Liver (tissue), 9 donors: Measurements from ENCODE around the gene FA2H. TPM values are rescaled to one million over a fixed set of nuclear protein-coding genes. Genes with fewer than 3 reads are reported as not detected.

Experiments used
- DNase-seq: peaks from one replicate; pipeline ENCODE4 v3.0.0-alpha.2; 2017; ENCODE audit warnings: low spot score
- H3K27ac ChIP-seq, 2 donors: one replicate each; pipeline ENCODE4 v1.7.0; 2013; ENCODE audit warnings: inconsistent platforms in 2 of 2, low read length in 2 of 2, control low read depth in 1 of 2, low read depth in 1 of 2, mild to moderate bottlenecking in 1 of 2
- H3K27me3 ChIP-seq, 4 donors: one replicate each; pipeline versions ENCODE4 v1.6.1 to v1.7.0; 2013; ENCODE audit warnings: low read length in 3 of 4, inconsistent platforms in 1 of 4, mild to moderate bottlenecking in 1 of 4, moderate library complexity in 1 of 4; ENCODE audit not compliant: control insufficient read depth in 4 of 4, insufficient read depth in 4 of 4
- H3K36me3 ChIP-seq, 4 donors: one replicate each; pipeline versions ENCODE4 v1.6.1 to v1.7.0; 2013; ENCODE audit warnings: low read length in 3 of 4, mild to moderate bottlenecking in 3 of 4, low read depth in 1 of 4, moderate library complexity in 1 of 4; ENCODE audit not compliant: control insufficient read depth in 4 of 4, insufficient read depth in 3 of 4
- H3K4me1 ChIP-seq, 4 donors: one replicate each; pipeline versions ENCODE4 v1.6.1 to v1.7.0; 2013; ENCODE audit warnings: low read length in 3 of 4, mild to moderate bottlenecking in 3 of 4, moderate library complexity in 1 of 4; ENCODE audit not compliant: control insufficient read depth in 4 of 4, insufficient read depth in 4 of 4
- H3K4me3 ChIP-seq, 3 donors: one replicate each; pipeline versions ENCODE4 v1.6.1 to v1.7.0; 2013; ENCODE audit warnings: low read length in 3 of 3, control low read depth in 1 of 3, low read depth in 1 of 3, mild to moderate bottlenecking in 1 of 3
- H3K9ac ChIP-seq, 2 donors: one replicate each; pipeline ENCODE4 v1.7.0; 2013; ENCODE audit warnings: low read length in 2 of 2, mild to moderate bottlenecking in 2 of 2, moderate library complexity in 2 of 2, control low read depth in 1 of 2, low read depth in 1 of 2
- H3K9me3 ChIP-seq, 4 donors: one replicate each; pipeline versions ENCODE4 v1.6.1 to v1.7.0; 2013; ENCODE audit warnings: low read length in 3 of 4; ENCODE audit not compliant: control insufficient read depth in 4 of 4
- EGR1 ChIP-seq, 2 donors: IDR thresholded peaks; 2 replicates each; pipeline ENCODE4 v1.6.1; 2016 to 2018; ENCODE audit warnings: antibody characterized with exemption in 2 of 2, low read depth in 2 of 2
- FOXA1 ChIP-seq: IDR thresholded peaks from 2 replicates; pipeline ENCODE4 v1.6.1; 2016; ENCODE audit warnings: antibody characterized with exemption
- GABPA ChIP-seq, 2 donors: IDR thresholded peaks in 1 of 2; conservative IDR thresholded peaks in 1 of 2; 2 replicates each; pipeline ENCODE4 v1.6.1; 2016; ENCODE audit warnings: antibody characterized with exemption in 2 of 2, mild to moderate bottlenecking in 1 of 2, moderate library complexity in 1 of 2
- HNF4A ChIP-seq, 2 donors: conservative IDR thresholded peaks; 2 replicates each; pipeline ENCODE4 v1.6.1; 2016; ENCODE audit warnings: antibody characterized with exemption in 2 of 2, mild to moderate bottlenecking in 2 of 2
- HNF4G ChIP-seq: IDR thresholded peaks from 2 replicates; pipeline ENCODE4 v1.6.1; 2016; ENCODE audit warnings: antibody characterized with exemption
- JUND ChIP-seq, 2 donors: IDR thresholded peaks; 2 replicates each; pipeline ENCODE4 v1.6.1; 2016; ENCODE audit warnings: antibody characterized with exemption in 2 of 2
- NR2F2 ChIP-seq: IDR thresholded peaks from 2 replicates; pipeline ENCODE4 v1.6.1; 2016; ENCODE audit warnings: antibody characterized with exemption
- RAD21 ChIP-seq, 2 donors: IDR thresholded peaks; 2 replicates each; pipeline ENCODE4 v1.6.1; 2016; ENCODE audit warnings: antibody characterized with exemption in 2 of 2, mild to moderate bottlenecking in 2 of 2
- RXRA ChIP-seq, 2 donors: IDR thresholded peaks; 2 replicates each; pipeline ENCODE4 v1.6.1; 2017 to 2018; ENCODE audit warnings: antibody characterized with exemption in 2 of 2, mild to moderate bottlenecking in 1 of 2
- SP1 ChIP-seq: IDR thresholded peaks from 2 replicates; pipeline ENCODE4 v1.6.1; 2018; ENCODE audit warnings: antibody characterized with exemption, mild to moderate bottlenecking
- TAF1 ChIP-seq: conservative IDR thresholded peaks from 2 replicates; pipeline ENCODE4 v1.6.1; 2016; ENCODE audit warnings: antibody characterized with exemption, mild to moderate bottlenecking
- WGBS: extraction: QIAGEN DNeasy Blood & Tissue Kit; methylation state at CpG from one replicate; pipeline ENCODE4 v1.1.7; 2013; 5-methylcytosine and 5-hydroxymethylcytosine counted together
- polyA plus RNA-seq, 2 donors: library from polyadenylated mRNA; stranded (reverse) in 1 of 2; unstranded in 1 of 2; fragments of 200-250 nt in 1 of 2; fragments of >200 nt in 1 of 2; fragmentation: Nextera tagmentation in 1 of 2; extraction: Ambion mirVana in 1 of 2; gene quantifications; one replicate each; pipeline versions ENCODE4 v1.2.1 to v1.2.3, GENCODE V29; 2013 to 2015
- total RNA-seq, 2 donors: library from RNA; depleted of rRNA; stranded (reverse); fragments of >200 nt; gene quantifications; one replicate each; pipeline ENCODE4 v1.2.3, GENCODE V29; 2014
- TF ChIP-seq, protein P1 (sequence below): IDR thresholded peaks from 2 replicates; pipeline ENCODE4 v1.6.1; 2016; ENCODE audit warnings: antibody characterized with exemption
- TF ChIP-seq, protein P2 (sequence below): IDR thresholded peaks from 2 replicates; pipeline ENCODE4 v1.6.1; 2016; ENCODE audit warnings: antibody characterized with exemption
- TF ChIP-seq, protein P3 (sequence below): IDR thresholded peaks from 2 replicates; pipeline ENCODE4 v1.6.1; 2016; ENCODE audit warnings: antibody characterized with exemption, mild to moderate bottlenecking
- TF ChIP-seq, protein P4 (sequence below): fragments of 150-350 bp; IDR thresholded peaks from 2 replicates; pipeline ENCODE4 v1.5.1; 2017; ENCODE audit warnings: improper control_type of control experiment, low read depth, low read length; ENCODE audit not compliant: missing input control
- donor health status: healthy.
- donor health status: healthy.
- donor health status: healthy.
- donor health status: healthy.
- donor health status: healthy.

The FA2H gene
- total and polyA plus RNA-seq, 4 donors, result 0.02 to 0.17 (median 0.14) TPM; not detected in 1

DNA sequence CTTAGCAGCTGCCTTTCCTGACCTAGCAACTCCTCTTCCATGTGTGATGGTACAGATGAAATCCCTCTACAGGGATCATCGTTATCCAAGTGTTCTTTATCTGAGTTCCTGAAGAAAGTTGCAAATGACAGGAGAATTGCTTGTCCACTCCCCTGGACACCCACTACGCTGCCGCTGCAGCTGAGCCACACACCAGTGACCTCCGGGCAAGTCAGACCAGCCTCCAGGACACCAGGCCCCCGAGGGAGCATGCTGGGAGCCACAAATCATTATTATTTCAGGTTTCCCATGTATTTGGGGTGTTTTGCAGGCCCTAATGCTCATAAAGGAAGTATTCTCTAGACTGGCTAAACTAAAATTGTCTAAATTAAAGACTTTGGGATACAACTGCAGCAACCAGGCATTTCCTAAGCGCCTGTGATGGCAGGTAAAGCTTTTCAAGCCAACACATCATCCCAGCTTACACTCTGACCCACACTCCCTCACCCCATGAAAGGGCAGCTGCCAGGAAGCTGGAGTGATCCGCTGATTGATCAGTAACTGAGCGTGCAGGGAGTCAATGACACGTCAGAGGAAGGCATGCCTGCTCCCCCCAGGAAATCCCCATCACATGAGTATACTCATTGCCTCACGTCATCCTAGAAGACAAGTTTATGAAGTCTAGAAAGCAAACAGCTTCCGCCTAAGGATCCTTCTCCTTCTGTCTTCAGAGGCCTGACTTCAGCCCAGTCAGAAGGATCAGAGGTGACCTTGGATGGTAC lies 14.4 kb downstream of the FA2H start:
- Histone ChIP-seq H3K27ac (no peak overlapping the region), H3K4me1 (no peaks in the 10 kb centered on the region), H3K27me3 (no peaks in the 10 kb centered on the region), H3K4me3 (no peak overlapping the region), H3K9ac (no peak overlapping the region), H3K36me3 (no peaks in the 10 kb centered on the region), H3K9me3 (no peaks in the 10 kb centered on the region)
- TF ChIP-seq, protein P1, sequence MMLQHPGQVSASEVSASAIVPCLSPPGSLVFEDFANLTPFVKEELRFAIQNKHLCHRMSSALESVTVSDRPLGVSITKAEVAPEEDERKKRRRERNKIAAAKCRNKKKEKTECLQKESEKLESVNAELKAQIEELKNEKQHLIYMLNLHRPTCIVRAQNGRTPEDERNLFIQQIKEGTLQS, result no peak
- TF ChIP-seq, protein P2, sequence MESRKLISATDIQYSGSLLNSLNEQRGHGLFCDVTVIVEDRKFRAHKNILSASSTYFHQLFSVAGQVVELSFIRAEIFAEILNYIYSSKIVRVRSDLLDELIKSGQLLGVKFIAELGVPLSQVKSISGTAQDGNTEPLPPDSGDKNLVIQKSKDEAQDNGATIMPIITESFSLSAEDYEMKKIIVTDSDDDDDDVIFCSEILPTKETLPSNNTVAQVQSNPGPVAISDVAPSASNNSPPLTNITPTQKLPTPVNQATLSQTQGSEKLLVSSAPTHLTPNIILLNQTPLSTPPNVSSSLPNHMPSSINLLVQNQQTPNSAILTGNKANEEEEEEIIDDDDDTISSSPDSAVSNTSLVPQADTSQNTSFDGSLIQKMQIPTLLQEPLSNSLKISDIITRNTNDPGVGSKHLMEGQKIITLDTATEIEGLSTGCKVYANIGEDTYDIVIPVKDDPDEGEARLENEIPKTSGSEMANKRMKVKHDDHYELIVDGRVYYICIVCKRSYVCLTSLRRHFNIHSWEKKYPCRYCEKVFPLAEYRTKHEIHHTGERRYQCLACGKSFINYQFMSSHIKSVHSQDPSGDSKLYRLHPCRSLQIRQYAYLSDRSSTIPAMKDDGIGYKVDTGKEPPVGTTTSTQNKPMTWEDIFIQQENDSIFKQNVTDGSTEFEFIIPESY, result no peak
- WGBS, result 65% methylated on average over 11 of the region's 11 CpGs
- DNase-seq, result no peak

DNA sequence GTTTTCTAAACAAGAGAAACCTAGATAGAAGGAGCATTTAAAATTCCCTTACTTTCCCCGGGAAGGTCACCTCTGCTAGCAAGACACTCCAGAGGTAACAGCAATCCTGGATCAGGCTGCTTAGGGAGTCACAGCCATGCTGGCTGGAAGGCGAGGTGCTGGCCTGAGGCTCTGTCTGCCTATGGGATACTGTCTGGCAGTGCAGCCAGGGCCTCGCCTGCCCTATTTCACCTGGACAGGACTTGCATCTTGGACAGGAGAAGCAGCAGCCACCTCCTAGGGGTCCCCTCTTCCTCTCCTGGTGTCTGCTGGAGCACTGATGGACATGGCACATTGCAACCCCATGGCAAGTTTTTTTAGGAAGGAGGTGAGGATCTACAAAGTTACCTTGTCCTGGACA lies 15.1 kb downstream of the FA2H start:
- no peak overlapping the region for H3K4me3 ChIP-seq
- H3K27me3 ChIP-seq, result no peaks in the 10 kb centered on the region
- H3K9me3 ChIP-seq, result no peaks in the 10 kb centered on the region
- DNase-seq, result no peak
- H3K9ac ChIP-seq, result no peak overlapping the region
- TF ChIP-seq EGR1 (IDR thresholded peaks at IDR 0.05; ENCODE audit: low read depth in 2 of 2) (no peak), FOXA1 (no peak), RXRA (IDR thresholded peaks at IDR 0.05) (no peak), TAF1 (no peak), JUND (IDR thresholded peaks at IDR 0.05) (no peak), SP1 (no peak), HNF4A (conservative IDR thresholded peaks at IDR 0.05) (no peak)
- TF ChIP-seq, protein P2, result no peak
- 90% methylated on average over 3 of the region's 3 CpGs for WGBS
- H3K4me1 ChIP-seq, result no peaks in the 10 kb centered on the region
- H3K27ac ChIP-seq, result no peak overlapping the region
- H3K36me3 ChIP-seq, result no peaks in the 10 kb centered on the region

DNA sequence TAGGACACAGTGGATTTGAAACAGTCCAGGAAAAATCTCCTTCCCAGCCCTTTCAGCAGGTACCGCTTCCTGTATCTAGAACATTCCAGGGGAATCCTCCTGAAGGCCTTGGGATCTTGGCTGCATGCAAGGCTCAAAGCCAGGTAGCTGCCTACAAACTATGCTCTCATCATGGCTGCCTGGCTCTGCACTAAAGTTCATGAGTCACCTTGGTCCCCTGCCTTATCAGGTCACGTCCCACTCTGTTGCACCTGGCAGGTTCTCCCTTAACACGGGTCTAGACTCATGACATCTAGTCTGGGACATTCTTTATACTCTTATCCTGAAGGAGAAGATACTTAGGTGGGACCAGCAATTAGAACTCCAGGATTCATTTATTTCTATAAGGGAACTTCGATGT lies 15.8 kb downstream of the FA2H start:
- Histone ChIP-seq H3K27me3 (no peaks in the 10 kb centered on the region), H3K9me3 (no peaks in the 10 kb centered on the region), H3K9ac (no peak overlapping the region), H3K27ac (no peak overlapping the region), H3K4me3 (no peak overlapping the region), H3K4me1 (no peaks in the 10 kb centered on the region), H3K36me3 (no peaks in the 10 kb centered on the region)
- 93% methylated on average over 4 of the region's 4 CpGs for WGBS
- DNase-seq, result no peak
- TF ChIP-seq EGR1 (IDR thresholded peaks at IDR 0.05; ENCODE audit: low read depth in 2 of 2) (no peak), NR2F2 (no peak), GABPA (IDR thresholded peaks at IDR 0.05 in 1 of 2, conservative IDR thresholded peaks at IDR 0.05 in 1 of 2) (no peak), JUND (IDR thresholded peaks at IDR 0.05) (no peak), TAF1 (no peak), HNF4G (no peak), RAD21 (IDR thresholded peaks at IDR 0.05) (no peak)
- TF ChIP-seq, protein P3, sequence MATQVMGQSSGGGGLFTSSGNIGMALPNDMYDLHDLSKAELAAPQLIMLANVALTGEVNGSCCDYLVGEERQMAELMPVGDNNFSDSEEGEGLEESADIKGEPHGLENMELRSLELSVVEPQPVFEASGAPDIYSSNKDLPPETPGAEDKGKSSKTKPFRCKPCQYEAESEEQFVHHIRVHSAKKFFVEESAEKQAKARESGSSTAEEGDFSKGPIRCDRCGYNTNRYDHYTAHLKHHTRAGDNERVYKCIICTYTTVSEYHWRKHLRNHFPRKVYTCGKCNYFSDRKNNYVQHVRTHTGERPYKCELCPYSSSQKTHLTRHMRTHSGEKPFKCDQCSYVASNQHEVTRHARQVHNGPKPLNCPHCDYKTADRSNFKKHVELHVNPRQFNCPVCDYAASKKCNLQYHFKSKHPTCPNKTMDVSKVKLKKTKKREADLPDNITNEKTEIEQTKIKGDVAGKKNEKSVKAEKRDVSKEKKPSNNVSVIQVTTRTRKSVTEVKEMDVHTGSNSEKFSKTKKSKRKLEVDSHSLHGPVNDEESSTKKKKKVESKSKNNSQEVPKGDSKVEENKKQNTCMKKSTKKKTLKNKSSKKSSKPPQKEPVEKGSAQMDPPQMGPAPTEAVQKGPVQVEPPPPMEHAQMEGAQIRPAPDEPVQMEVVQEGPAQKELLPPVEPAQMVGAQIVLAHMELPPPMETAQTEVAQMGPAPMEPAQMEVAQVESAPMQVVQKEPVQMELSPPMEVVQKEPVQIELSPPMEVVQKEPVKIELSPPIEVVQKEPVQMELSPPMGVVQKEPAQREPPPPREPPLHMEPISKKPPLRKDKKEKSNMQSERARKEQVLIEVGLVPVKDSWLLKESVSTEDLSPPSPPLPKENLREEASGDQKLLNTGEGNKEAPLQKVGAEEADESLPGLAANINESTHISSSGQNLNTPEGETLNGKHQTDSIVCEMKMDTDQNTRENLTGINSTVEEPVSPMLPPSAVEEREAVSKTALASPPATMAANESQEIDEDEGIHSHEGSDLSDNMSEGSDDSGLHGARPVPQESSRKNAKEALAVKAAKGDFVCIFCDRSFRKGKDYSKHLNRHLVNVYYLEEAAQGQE, result no peak
- TF ChIP-seq, protein P4, sequence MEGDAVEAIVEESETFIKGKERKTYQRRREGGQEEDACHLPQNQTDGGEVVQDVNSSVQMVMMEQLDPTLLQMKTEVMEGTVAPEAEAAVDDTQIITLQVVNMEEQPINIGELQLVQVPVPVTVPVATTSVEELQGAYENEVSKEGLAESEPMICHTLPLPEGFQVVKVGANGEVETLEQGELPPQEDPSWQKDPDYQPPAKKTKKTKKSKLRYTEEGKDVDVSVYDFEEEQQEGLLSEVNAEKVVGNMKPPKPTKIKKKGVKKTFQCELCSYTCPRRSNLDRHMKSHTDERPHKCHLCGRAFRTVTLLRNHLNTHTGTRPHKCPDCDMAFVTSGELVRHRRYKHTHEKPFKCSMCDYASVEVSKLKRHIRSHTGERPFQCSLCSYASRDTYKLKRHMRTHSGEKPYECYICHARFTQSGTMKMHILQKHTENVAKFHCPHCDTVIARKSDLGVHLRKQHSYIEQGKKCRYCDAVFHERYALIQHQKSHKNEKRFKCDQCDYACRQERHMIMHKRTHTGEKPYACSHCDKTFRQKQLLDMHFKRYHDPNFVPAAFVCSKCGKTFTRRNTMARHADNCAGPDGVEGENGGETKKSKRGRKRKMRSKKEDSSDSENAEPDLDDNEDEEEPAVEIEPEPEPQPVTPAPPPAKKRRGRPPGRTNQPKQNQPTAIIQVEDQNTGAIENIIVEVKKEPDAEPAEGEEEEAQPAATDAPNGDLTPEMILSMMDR, result no peak
- TF ChIP-seq, protein P2, result no peak
